ENCODE data around the gene PPP1R11. TPM values are rescaled to one million over a fixed set of nuclear protein-coding genes. Genes with fewer than 3 reads are reported as not detected.
A peak's percentile ranks its signal among the peaks of the same experiment; 100 is the strongest.

The PPP1R11 gene
- polyA plus RNA-seq, 3 donors, result 49.3 to 107 (median 67.7) TPM

GRCh38 chr6:30075094-30075789 lies 8.2 kb downstream of the PPP1R11 start, which contains the start of gene RNF39:
Gene RNF39, minus strand, starts transcription at chr6:30075769. Its CDS starts 184 bp downstream, at chr6:30075585.
- Mint-ChIP-seq H3K4me1 (peaks cover 20% of the 10 kb centered on the region), H3K27me3 (ENCODE audit: low read depth in 3 of 3) (peaks cover 87 to 98% (median 92%) of the 10 kb centered on the region in 3 donors)
- WGBS (ENCODE audit: insufficient coverage), result 2% methylated on average over 63 of the region's 64 CpGs

More at GRCh38 chr6:30075094-30075789, 8.2 kb downstream of the PPP1R11 start, which contains the start of gene RNF39:
- H3K9ac ChIP-seq (ENCODE audit: insufficient read depth, low read length, poor library complexity, severe bottlenecking), result no peak within 1 kb of the TSS
- Mint-ChIP-seq H3K9me3 (peaks cover 4 to 33% (median 17%) of the 10 kb centered on the region in 7 donors), H3K4me3 (peak within 1 kb of the TSS in 1 of 2 donors; percentile 86), H3K36me3 (peaks cover 22 to 39% of the 10 kb centered on the region in 2 donors), H3K27ac (no peak within 1 kb of the TSS)
- intact Hi-C loops (cut with micrococcal nuclease), result no loop called here
- no peak for TF ChIP-seq CTCF (IDR thresholded peaks at IDR 0.05)
- no peaks in the 10 kb centered on the region for H3K79me2 ChIP-seq (ENCODE audit: insufficient read depth, low read length)
- no peak within 1 kb of the TSS for H3K4me2 ChIP-seq (replicated peaks; ENCODE audit: extremely low read depth, low read length, poor library complexity, severe bottlenecking)
- peaks cover 0 to 32% of the 10 kb centered on the region in 2 donors for H3K9me3 ChIP-seq (replicated peaks in 1 of 2; ENCODE audit: control insufficient read depth in 1 of 2, insufficient read depth in 1 of 2, low read length in 2 of 2)
- H3K36me3 ChIP-seq (replicated peaks in 1 of 2; ENCODE audit: control insufficient read depth in 1 of 2, insufficient read depth in 2 of 2, low read length in 2 of 2), result peaks cover 0 to 4% of the 10 kb centered on the region in 2 donors
- no peak within 1 kb of the TSS for H3K4me3 ChIP-seq (replicated peaks in 1 of 3; ENCODE audit: low read depth in 2 of 3, low read length in 3 of 3)
- H3K4me1 ChIP-seq (ENCODE audit: control insufficient read depth in 1 of 2, insufficient read depth in 2 of 2, low read length in 2 of 2), result peaks cover 8 to 22% of the 10 kb centered on the region in 2 donors
- H3K27me3 ChIP-seq (ENCODE audit: control insufficient read depth in 2 of 2, insufficient read depth in 2 of 2, low read length in 2 of 2), result peaks cover 83 to 98% of the 10 kb centered on the region in 2 donors
- no peak within 1 kb of the TSS for H3K27ac ChIP-seq (ENCODE audit: low read depth in 1 of 2, low read length in 2 of 2)
- H4K20me1 ChIP-seq (ENCODE audit: insufficient read depth, low read length), result no peaks in the 10 kb centered on the region
- no peak for DNase-seq
- H2AFZ ChIP-seq (ENCODE audit: insufficient read depth, low read depth, low read length, poor library complexity, severe bottlenecking), result no peak within 1 kb of the TSS
